HFFc6 (cell line): Measurements from ENCODE around the gene COL4A6. TPM values are rescaled to one million over a fixed set of nuclear protein-coding genes. Genes with fewer than 3 reads are reported as not detected.

ENCODE experiments used
- DNase-seq: peaks from one replicate; pipeline ENCODE4 v3.0.0-alpha.2; 2018
- H3K27ac Mint-ChIP-seq: 2 replicates; pipeline ENCODE4 v1.8.0; 2020; ENCODE audit warnings: mild to moderate bottlenecking, mixed read lengths
- H3K27me3 Mint-ChIP-seq: 2 replicates; pipeline ENCODE4 v1.8.0; 2021; ENCODE audit warnings: mild to moderate bottlenecking, moderate library complexity, mixed read lengths; ENCODE audit not compliant: insufficient read depth
- H3K36me3 Mint-ChIP-seq: 2 replicates; pipeline ENCODE4 v1.8.0; 2021; ENCODE audit warnings: low read depth, mixed read lengths
- H3K4me1 Mint-ChIP-seq: 2 replicates; pipeline ENCODE4 v1.8.0; 2020; ENCODE audit warnings: low read depth, mixed read lengths
- H3K4me3 Mint-ChIP-seq: 2 replicates; pipeline ENCODE4 v1.8.0; 2020; ENCODE audit warnings: mild to moderate bottlenecking, moderate library complexity, mixed read lengths
- H3K9me3 Mint-ChIP-seq: 2 replicates; pipeline ENCODE4 v1.8.0; 2020; ENCODE audit warnings: mild to moderate bottlenecking, mixed read lengths
- total RNA-seq, 6 experiments: library from RNA; stranded (reverse); fragmentation: NEBNext Ultra II Directional; extraction: Animal tissue kit (Norgen Biotek cat#: 25700); gene quantifications; 2 replicates in 1 of 6; 3 replicates in 5 of 6; pipeline ENCODE4 v1.2.3, GENCODE V29; 2021
- TF ChIP-seq, protein P1 (sequence below): fragments of 200-600 bp; sonication (generic); IDR thresholded peaks from 2 replicates; pipeline ENCODE4 v1.5.0; 2021; ENCODE audit warnings: antibody characterized with exemption, mild to moderate bottlenecking

COL4A6 gene
- total RNA-seq, 6 experiments from 2014 or later = 0.03 to 0.16 (median 0.11) TPM

DNA sequence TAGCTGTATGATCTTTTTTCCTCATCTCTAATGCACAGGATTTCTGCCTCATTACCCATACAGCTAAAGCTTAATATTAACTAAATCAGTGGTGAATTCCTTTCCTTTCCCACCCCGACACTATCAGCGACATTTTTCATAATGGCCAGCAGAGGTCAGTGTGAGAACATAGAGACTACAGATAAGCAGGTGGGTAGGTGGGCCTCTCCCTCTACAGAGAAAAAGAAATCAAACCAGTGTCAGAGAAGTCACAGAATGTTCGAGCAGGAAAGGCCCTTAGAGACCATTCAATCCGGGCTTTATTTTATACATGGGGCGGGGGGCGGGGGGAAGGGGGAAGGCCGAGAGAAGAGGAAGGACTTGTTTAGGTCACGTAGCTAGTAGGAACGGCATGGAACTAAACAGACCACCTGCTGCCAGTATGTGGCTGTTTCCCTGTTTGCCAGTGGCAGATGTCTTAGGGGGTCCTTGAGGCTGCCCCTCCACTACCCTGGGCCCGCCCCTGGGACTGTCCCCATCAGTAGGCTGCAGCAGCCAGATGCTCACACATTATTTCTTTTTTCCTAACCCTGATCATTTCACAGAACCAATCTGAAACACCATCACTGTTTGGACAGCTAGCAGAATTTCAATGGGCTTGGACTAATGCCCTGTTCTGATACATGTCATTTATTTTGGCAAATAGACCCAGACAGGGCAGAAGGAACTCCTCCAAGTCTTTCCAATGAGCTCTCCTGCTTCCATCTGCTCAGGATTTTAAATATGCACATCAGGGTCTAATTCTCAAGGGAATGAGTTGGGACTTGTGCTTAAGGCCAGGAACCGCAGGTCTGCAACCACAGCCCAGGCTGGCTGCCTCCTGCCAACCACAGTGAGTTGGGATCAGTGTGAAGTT lies 213.2 kb downstream of the COL4A6 start:
- TF ChIP-seq, protein P1, sequence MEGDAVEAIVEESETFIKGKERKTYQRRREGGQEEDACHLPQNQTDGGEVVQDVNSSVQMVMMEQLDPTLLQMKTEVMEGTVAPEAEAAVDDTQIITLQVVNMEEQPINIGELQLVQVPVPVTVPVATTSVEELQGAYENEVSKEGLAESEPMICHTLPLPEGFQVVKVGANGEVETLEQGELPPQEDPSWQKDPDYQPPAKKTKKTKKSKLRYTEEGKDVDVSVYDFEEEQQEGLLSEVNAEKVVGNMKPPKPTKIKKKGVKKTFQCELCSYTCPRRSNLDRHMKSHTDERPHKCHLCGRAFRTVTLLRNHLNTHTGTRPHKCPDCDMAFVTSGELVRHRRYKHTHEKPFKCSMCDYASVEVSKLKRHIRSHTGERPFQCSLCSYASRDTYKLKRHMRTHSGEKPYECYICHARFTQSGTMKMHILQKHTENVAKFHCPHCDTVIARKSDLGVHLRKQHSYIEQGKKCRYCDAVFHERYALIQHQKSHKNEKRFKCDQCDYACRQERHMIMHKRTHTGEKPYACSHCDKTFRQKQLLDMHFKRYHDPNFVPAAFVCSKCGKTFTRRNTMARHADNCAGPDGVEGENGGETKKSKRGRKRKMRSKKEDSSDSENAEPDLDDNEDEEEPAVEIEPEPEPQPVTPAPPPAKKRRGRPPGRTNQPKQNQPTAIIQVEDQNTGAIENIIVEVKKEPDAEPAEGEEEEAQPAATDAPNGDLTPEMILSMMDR = peak; percentile 72
- H3K27me3 Mint-ChIP-seq = peaks cover 9% of the 10 kb centered on the region
- no peaks in the 10 kb centered on the region for H3K36me3 Mint-ChIP-seq
- no peak overlapping the region for H3K27ac Mint-ChIP-seq
- no peak for DNase-seq
- no peaks in the 10 kb centered on the region for H3K9me3 Mint-ChIP-seq
- H3K4me3 Mint-ChIP-seq = no peak overlapping the region
- H3K4me1 Mint-ChIP-seq = no peaks in the 10 kb centered on the region; the same call in 1 of the 2 replicates

DNA sequence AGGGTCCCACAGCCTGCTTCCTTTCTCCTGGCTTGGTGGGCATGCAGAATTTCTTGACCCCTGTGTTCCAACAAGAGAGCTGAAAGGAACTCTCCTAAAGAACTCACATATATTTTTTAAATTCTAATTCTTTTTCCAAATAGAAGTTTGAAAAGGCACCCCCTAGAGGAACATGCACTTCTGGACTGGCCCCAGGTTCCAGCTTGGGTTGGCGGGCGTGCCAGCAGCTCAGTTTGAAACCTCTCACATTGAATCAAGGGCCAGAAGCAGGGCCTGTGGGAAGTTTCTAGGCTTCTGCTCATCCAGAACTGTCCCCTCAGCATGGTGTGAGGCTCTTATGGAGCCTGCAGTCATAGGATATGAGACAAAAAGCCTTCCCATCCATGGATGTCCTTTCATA lies 214.0 kb downstream of the COL4A6 start:
- Mint-ChIP-seq H3K4me1 (no peaks in the 10 kb centered on the region; the same call in 1 of the 2 replicates), H3K4me3 (no peak overlapping the region), H3K27me3 (peaks cover 9% of the 10 kb centered on the region), H3K27ac (no peak overlapping the region), H3K36me3 (no peaks in the 10 kb centered on the region), H3K9me3 (no peaks in the 10 kb centered on the region)
- DNase-seq = no peak
- TF ChIP-seq, protein P1 = no peak

DNA sequence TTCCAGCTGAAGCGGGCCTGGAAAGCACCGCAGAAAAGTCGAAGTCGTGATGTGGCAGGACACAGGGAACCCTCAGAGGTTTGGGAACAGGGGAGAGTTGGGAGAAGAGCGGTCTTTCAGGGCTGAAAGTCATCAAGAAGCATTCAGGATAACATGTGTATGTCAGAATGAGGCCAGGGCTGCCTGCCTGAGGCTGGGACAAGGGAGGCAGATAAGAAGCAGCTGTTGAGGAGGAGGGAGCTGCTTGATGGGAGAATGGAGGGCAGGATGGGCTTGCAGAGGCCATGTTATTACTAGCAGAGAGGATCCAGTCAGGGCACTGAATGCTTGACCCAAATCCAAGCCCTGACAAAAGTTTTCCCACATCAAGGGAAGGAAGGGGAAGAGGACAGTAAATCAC lies 214.6 kb downstream of the COL4A6 start:
- H3K4me1 Mint-ChIP-seq = no peaks in the 10 kb centered on the region; the same call in 1 of the 2 replicates
- no peaks in the 10 kb centered on the region for H3K9me3 Mint-ChIP-seq
- no peaks in the 10 kb centered on the region for H3K36me3 Mint-ChIP-seq
- no peak for DNase-seq
- no peak overlapping the region for H3K4me3 Mint-ChIP-seq
- peaks cover 9% of the 10 kb centered on the region for H3K27me3 Mint-ChIP-seq
- H3K27ac Mint-ChIP-seq = no peak overlapping the region
- TF ChIP-seq, protein P1 = no peak

DNA sequence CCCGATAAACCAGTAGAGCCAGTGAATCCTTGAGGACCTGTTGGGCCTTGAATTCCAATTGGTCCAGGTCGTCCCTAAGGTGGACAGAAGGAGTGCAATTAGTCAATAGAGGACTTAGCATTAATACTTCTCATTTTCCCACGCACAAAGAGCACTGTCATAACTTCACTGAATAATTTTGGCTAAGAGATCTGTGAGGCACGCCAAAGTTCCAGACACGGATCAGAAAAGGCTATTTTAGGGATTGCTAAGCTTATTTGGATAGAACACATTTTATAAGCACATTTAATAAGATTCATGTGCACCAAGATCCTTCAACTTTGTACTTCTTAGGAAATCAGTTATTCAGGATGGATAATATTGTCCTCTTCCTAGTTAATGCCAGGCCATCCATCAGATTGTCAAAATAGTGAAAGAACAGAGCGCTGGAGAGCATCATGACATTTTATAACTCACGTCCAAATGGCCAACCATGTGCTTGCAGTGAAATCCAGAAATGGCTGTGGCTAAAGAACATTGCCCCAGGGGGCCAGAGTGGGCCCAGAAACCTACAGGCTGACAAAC lies 216.8 kb downstream of the COL4A6 start:
- Mint-ChIP-seq H3K27ac (no peak overlapping the region), H3K4me3 (no peak overlapping the region), H3K4me1 (no peaks in the 10 kb centered on the region; the same call in 1 of the 2 replicates), H3K27me3 (peaks cover 14% of the 10 kb centered on the region), H3K36me3 (no peaks in the 10 kb centered on the region), H3K9me3 (no peaks in the 10 kb centered on the region)
- TF ChIP-seq, protein P1 = no peak
- DNase-seq = no peak

DNA sequence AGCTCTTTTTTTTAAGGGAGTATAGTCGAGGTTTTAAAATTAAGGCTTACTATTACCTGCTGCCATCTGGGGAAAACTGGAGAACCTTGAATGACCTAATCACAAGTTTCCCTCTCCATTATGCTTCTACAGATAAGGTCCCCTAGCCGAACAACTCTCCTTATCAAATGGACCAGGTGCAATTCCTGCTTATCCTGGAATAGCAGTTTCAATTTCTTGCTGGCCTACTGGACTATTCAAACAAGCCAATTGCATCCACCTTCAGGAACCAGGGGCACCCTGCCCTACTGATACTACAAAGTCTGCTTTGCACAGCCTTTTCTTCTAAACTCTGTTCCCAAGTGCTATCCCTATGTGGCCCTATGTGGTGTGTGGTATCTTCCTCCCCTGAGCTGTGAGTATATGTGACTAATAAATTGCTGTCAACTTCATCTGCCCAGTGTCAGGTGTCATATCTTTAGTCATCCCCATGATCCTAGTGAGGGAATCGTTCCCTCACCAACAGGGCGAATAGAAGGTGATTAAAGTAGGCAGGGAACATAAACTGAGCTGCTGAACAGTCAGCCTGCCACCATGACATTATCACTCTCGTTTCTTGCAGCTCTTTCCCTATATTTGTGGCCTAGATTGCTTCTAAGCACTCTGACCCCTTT lies 218.1 kb downstream of the COL4A6 start:
- no peaks in the 10 kb centered on the region for H3K9me3 Mint-ChIP-seq
- TF ChIP-seq, protein P1 = no peak
- H3K4me1 Mint-ChIP-seq = no peaks in the 10 kb centered on the region; the same call in 1 of the 2 replicates
- peaks cover 14% of the 10 kb centered on the region for H3K27me3 Mint-ChIP-seq
- H3K27ac Mint-ChIP-seq = no peak overlapping the region
- H3K36me3 Mint-ChIP-seq = no peaks in the 10 kb centered on the region
- DNase-seq = no peak
- no peak overlapping the region for H3K4me3 Mint-ChIP-seq
